ENCODE results near the gene GPR35.
"Not testable (repeated sequence)": the region's sequence is repeated elsewhere in the genome, so short reads cannot be mapped to it uniquely, and the experiment has no call there.

GPR35 gene

DNA sequence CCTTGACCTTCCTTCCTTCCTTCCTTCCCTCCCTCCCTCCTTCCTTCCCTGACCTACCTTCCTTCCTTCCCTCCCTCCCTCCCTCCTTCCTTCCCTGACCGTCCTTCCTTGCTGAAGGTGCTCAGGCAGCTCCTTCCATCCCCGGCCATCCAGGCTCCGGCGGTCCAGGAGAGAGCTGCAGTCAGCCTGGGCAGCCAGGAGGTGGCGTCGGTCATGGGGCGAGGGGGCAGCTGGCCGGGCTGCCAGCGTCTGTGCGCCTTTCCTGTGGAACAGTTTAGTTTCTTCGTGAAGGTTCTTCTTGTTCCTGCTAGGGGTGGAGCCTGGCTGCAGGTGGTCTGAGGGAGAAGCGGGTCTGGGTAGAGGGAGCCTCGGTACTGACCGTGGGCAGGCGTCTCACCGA is 15.7 kb downstream of the GPR35 start:
- no peak for DNase-seq

GRCh38 chr2:240642061-240642805 is 17.0 kb downstream of the GPR35 start:
- no peak for DNase-seq

- DNase-seq = no peak
These were observed 17.5 kb downstream of the GPR35 start for GRCh38 chr2:240642806-240643092.

DNA sequence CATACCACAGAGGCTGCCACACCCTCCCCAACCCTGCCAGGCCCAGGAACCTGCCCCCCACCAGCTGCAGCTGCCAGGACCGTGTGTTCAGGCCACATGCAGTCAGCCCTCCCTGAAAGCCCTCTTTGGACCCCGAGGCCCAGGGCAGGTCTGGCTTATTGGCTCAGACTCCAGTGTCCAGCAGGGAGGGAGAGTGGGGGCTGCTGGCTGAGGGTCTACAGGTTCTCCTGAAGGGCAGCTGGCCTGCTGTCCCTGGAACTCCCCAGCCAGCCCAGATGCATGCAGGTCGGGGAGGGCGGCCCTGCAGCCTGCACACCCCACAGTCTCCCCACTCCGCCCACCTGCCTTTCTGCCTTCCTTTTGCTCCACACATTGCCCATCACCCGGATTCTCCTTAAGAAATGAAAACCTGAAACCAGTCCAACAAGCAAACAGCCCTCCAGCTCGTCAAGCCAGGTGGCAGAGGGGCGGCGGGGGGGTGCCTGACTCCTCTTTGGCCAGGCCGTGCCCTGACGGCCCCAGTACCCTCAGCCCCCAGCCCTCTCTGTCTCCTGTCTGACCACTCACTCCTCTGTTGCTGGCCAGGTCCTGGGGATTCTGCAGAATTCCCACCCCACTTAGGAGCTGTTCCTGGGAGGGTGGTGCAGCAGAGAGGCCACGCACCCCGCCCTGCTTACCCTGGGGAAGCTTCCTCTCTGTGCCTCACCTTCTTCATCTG is 18.0 kb downstream of the GPR35 start:
- no peak for DNase-seq

GRCh38 chr2:240643811-240644150 is 18.5 kb downstream of the GPR35 start:
- DNase-seq = no peak

DNA sequence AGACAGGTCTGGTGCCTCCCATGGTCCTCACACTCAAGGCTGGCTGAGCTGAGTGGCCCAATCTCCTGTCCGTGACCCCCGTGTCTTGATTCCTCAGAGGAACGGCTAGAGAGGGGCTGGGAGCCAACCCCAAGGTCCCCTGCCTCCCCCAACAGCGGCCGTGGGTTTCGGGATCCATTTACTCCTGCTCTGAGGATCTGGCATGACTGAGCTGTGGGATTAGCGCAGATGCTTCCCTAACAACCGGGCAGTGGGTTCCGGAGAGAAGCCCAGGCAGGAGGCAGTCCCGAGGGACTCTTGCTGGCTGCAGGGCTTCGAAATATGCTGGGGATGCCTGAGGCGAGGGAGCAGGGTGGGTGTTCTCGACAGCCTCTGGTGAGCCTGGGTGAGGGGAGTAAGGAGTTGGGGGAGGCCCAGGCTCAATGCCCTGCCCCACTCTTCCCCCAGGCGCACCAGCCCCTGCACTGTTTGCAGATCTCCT is 18.9 kb downstream of the GPR35 start:
- DNase-seq = no peak

DNA sequence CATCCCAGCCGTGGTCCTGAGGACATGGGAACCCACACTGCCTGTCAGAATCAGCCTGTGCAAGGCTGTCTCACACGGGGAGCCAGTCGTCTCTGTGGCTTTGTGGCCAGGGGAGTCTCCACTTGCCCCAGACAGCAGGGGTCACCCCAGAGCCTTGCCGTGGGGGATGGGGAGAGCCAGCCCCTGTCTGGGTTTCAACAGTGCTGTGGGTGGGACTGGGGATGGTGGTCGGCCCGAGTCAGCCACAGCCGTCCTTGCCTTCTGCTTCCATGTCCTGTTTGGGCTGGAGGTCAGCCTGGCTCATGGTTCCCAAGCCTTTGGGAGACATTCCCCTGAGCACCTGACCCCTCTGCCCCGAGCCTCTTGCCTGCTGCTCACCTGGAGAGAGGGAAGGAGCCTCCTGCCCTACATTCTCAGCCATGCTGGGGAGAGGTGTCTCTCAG is 19.6 kb downstream of the GPR35 start:
- DNase-seq = no peak

GRCh38 chr2:240645346-240645745 is 20.1 kb downstream of the GPR35 start:
- no peak for DNase-seq

GRCh38 chr2:240645801-240646175 is 20.5 kb downstream of the GPR35 start:
- DNase-seq = no peak

DNA sequence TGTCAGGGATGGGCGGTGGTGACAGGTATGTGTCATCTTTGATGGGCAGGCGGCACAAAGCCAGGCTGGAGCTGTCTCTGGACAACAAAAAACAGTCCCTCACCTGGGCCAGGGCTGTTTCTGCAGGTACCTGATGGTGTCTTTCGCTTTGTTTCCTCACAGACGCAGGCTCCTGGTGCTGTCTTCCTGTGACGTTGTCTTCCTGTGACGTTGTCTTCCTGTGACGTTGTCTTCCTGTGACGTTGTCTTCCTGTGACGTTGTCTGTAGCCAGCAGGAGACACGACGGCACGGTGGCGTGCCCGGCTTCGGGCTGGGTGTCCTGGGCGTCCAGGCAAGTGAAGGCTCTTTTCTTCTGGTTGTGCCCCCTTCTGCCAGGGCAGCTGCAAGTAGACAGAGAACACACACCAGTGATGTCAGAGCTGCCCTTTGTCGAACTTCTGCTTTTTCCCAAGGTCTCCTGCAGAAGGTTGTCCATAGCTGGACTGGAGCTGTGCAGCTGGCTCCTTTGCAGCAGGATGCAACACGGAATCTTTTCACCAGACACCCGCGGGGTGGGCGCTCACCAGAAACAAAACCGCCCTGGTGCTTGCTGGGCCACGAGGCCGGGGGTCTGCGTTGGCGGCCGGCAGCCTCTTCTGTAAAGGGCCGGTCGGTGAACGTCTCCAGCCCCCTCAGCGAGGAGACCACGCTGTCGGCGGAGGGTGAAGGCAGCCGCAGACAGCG is 21.1 kb downstream of the GPR35 start:
- DNase-seq = peak; percentile 52

- DNase-seq = no peak
These were observed 21.7 kb downstream of the GPR35 start for GRCh38 chr2:240646900-240647502.

GRCh38 chr2:240647503-240648154 is 22.3 kb downstream of the GPR35 start:
- no peak for DNase-seq

DNA sequence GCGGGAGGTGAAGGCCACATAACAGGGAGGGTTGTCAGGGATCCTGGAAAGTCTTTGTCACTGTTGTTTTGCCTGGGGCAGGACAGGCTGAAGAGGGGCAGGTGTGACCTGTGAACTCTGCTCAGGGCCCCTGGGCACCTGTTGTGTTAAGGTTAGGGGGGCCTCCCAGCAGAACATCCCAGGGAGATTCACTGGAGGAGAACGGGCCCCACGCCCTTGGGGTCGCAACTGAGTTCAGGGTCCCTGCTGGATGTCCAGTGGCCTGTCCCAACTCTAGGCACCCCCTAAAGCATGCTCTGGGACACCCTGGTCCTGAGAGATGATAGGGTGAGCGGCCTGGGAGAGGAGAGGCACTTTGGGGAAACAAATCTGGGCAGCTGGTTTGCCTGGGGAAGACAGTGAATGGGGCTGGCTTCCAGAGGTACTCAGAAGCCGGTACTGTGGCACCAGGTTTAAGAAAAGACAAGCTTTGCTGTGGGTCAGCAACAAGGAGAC is 22.9 kb downstream of the GPR35 start:
- DNase-seq = no peak

DNA sequence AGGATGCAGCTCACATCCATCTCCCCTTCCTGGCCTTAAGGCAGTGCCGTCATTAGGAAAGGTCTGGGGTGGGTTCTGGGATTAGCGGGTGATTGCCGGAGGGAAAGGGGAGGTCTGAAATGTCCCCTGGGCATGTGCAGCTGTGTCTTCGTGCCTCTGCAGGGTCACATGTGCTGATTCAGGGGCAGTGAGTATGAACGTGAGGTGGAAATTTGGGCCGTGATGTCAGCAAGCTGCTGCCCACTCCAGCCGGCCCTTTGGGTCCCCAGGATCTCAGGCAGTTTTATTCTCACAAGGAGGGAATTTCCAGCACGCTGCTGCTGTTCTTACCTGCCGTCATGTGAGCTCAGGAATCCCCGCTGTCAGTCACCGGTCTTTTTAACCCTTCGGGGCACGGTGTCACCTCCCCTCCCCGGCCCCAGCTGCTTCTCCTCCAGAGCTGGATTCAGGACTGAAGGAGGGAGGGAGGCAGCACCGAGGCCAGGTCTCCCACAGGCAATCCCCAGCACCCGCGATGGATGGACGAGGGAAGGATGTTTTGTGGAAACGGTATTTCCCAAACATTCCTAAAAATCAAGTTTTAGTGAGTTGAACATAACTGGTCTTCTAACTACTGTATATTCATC is 23.5 kb downstream of the GPR35 start:
- no peak for DNase-seq

- DNase-seq = no peak
These were observed 24.1 kb downstream of the GPR35 start for GRCh38 chr2:240649331-240649730.

DNA sequence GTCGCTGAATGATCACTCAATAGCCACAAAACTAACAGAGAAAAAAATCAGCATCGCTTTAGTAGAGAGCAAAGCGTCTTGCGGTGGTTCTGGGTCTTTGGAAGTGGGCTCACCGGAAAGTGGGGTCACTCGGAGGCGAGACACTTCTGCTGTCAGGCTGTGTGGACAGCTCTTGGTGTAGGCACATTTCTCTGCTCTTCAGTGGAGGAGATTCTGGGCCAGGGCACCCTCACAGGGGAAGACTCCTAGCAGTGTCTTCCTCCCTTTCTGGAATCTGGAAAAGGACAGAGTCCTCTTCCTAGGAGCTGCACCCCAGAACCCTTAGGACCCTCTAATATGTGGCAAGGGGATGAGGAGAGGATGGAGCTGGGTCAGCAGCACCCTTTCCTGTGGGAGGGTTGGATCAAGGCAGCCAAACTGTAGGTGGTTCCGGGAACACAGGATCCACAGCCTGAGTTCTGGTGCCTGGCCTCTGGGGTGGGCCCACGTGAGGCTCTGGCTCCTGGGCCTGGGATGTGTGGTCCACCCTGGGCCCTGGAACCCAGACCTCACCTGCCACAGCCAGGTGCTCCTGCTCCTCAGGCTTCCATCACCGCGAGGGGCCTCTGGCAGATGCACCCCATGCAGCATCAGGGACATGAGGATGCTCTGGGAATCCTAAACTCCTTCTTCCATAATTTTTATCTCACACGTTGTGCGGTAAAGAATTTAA is 25.1 kb downstream of the GPR35 start:
- DNase-seq = no peak

DNA sequence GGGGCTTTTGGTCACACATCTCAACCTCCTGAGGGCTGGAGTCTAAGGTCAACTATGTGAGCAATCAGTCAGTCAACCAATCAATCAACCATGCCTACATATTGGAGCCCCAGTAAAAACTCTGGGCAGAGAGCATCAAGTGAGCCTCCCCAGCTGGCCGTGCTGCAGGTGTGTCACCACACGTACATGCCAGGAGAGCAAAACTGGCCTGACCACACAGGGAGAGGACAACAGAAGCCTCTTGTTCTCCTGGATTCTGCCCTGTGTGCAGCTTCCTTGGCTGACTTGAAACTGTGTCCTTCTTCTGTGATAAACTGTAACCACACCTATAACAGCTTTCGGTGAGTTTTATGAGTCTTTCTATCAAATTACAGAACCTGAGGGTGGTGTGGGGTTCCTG is 25.9 kb downstream of the GPR35 start:
- no peak for DNase-seq

DNA sequence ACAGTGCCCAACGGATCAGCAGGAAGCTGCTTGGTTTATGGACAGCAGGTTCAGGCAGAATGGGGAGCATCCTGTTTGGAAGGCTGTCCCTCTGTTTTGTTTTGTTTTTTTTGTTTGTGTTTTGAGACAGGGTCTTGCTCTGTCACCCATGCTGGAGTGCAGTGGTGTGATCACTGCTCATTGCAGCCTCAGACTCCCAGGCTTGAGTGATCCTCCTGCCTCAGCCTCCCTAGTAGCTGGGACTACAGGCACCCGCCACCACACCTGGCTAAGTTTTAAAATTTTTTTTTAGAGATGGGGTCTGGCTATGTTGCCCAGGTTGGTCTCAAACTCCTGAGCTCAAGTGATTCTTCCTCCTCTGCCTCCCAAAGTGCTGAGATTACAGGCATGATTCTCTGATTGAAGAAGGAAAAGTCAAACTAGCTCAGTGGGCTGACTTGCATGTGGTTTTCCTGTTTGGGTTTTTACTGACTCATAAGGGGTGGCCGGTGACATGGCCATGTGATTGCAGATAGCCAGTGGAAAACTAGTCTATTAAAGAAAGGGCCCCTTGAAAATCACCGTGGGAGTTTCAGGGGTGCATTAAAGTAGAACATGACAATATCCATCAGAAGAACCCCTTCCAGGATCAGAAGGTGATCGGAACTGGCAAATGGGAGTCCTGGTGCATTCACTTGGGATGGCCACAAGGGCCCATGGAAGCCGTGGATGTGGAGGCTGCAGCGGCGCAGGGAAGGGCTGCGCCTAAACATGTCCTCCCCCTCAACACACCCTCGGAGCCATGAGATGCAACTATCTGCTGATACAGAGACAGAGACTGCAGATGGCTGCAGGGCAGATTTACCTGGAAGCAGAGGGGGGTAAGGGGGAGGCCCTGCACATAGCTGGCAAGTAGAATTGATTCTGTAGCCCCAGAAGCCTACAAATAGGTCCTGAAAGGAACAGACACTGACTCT is 30.9 kb downstream of the GPR35 start:
- no peak for DNase-seq

- not testable (repeated sequence) for DNase-seq
These were observed 34.6 kb downstream of the GPR35 start for GRCh38 chr2:240659883-240660282.

DNA sequence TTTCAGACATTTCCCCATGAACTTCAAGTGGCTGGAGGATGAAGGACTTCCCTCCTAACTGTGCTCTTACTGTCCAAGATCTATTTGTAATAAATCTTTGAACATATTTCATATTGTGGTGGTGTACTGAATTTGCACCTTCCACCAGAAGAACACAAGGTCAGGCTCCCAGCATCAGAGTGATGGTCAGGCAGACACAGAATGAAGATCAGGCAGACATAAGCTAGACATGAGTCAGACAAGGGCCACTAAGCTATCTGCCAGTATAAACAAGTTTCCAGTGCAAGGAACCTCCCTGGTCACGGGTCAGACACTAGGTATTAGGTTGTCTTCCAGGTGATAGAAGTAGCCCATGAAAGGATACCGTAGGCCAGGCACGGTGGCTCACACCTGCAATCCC is 37.4 kb downstream of the GPR35 start:
- DNase-seq = no peak
